HL-60 (cell line): ENCODE results near the gene MTCL1.

Experiments used
- GABPA ChIP-seq: IDR thresholded peaks from 2 replicates; pipeline ENCODE4 v1.6.1; 2012; ENCODE audit warnings: low read depth
- POLR2AphosphoS5 ChIP-seq: IDR thresholded peaks from 2 replicates; pipeline ENCODE4 v1.6.1; 2012; ENCODE audit warnings: low read depth
- SPI1 ChIP-seq: IDR thresholded peaks from 2 replicates; pipeline ENCODE4 v1.6.1; 2012; ENCODE audit warnings: low read depth, mild to moderate bottlenecking, borderline replicate concordance
- TF ChIP-seq, protein P1 (sequence below): IDR thresholded peaks from one replicate; pipeline ENCODE4 v1.5.1; 2011; ENCODE audit warnings: low read length, control low read depth, inconsistent platforms; ENCODE audit not compliant: insufficient read depth
- TF ChIP-seq, protein P2 (sequence below): IDR thresholded peaks from 2 replicates; pipeline ENCODE4 v1.6.1; 2012; ENCODE audit warnings: low read depth; ENCODE audit not compliant: insufficient replicate concordance

DNA sequence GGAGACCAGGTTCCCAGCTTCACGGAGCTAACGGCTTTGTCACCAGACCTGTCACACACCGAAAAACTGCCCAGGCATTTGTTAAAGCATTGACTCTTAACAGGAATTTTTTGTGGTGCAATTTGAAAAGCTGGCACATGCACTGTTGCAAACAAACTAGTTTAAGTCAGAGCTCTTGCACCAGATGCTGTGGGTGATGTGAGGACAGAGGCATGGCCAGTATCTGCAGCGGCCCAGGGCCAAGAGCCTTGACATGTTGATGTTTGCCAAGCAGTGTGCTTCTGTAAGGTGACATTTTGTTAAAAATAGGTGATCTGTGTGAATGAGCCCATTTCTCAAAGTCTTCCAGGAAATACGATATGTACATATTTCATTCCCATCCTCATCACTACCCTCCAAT, 142.5 kb downstream of the MTCL1 start:
- TF ChIP-seq, protein P1, sequence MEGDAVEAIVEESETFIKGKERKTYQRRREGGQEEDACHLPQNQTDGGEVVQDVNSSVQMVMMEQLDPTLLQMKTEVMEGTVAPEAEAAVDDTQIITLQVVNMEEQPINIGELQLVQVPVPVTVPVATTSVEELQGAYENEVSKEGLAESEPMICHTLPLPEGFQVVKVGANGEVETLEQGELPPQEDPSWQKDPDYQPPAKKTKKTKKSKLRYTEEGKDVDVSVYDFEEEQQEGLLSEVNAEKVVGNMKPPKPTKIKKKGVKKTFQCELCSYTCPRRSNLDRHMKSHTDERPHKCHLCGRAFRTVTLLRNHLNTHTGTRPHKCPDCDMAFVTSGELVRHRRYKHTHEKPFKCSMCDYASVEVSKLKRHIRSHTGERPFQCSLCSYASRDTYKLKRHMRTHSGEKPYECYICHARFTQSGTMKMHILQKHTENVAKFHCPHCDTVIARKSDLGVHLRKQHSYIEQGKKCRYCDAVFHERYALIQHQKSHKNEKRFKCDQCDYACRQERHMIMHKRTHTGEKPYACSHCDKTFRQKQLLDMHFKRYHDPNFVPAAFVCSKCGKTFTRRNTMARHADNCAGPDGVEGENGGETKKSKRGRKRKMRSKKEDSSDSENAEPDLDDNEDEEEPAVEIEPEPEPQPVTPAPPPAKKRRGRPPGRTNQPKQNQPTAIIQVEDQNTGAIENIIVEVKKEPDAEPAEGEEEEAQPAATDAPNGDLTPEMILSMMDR: no peak
- no peak for TF ChIP-seq POLR2AphosphoS5
- no peak for TF ChIP-seq SPI1
- no peak for TF ChIP-seq GABPA
- TF ChIP-seq, protein P2, sequence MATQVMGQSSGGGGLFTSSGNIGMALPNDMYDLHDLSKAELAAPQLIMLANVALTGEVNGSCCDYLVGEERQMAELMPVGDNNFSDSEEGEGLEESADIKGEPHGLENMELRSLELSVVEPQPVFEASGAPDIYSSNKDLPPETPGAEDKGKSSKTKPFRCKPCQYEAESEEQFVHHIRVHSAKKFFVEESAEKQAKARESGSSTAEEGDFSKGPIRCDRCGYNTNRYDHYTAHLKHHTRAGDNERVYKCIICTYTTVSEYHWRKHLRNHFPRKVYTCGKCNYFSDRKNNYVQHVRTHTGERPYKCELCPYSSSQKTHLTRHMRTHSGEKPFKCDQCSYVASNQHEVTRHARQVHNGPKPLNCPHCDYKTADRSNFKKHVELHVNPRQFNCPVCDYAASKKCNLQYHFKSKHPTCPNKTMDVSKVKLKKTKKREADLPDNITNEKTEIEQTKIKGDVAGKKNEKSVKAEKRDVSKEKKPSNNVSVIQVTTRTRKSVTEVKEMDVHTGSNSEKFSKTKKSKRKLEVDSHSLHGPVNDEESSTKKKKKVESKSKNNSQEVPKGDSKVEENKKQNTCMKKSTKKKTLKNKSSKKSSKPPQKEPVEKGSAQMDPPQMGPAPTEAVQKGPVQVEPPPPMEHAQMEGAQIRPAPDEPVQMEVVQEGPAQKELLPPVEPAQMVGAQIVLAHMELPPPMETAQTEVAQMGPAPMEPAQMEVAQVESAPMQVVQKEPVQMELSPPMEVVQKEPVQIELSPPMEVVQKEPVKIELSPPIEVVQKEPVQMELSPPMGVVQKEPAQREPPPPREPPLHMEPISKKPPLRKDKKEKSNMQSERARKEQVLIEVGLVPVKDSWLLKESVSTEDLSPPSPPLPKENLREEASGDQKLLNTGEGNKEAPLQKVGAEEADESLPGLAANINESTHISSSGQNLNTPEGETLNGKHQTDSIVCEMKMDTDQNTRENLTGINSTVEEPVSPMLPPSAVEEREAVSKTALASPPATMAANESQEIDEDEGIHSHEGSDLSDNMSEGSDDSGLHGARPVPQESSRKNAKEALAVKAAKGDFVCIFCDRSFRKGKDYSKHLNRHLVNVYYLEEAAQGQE: no peak
